Memory B cell (primary cell): ENCODE results near the gene LMAN2.

Source experiments
- ATAC-seq: fragments of 150-1000 bp; cut with Tn5 transposase; 2 replicates; pipeline ENCODE4 v1.10.0; 2021; ENCODE audit warnings: low read depth, mild to moderate bottlenecking, moderate library complexity
- DNase-seq, 2 donors: peaks; one replicate each; pipeline ENCODE4 v3.0.0; 2022; ENCODE audit warnings: low spot score in 2 of 2
- H3K27ac Mint-ChIP-seq: one replicate; pipeline ENCODE4 v1.8.0; 2022; ENCODE audit warnings: mild to moderate bottlenecking, moderate library complexity, mixed read lengths
- H3K27me3 Mint-ChIP-seq: one replicate; pipeline ENCODE4 v1.8.0; 2022; ENCODE audit warnings: mixed read lengths
- H3K36me3 Mint-ChIP-seq: one replicate; pipeline ENCODE4 v1.8.0; 2022; ENCODE audit warnings: mild to moderate bottlenecking, mixed read lengths
- H3K4me1 Mint-ChIP-seq: one replicate; pipeline ENCODE4 v1.8.0; 2022; ENCODE audit warnings: mixed read lengths
- H3K4me3 Mint-ChIP-seq: one replicate; pipeline ENCODE4 v1.8.0; 2022; ENCODE audit warnings: mild to moderate bottlenecking, moderate library complexity, mixed read lengths
- H3K9me3 Mint-ChIP-seq: one replicate; pipeline ENCODE4 v1.8.0; 2022; ENCODE audit warnings: mixed read lengths

Gene LMAN2

DNA sequence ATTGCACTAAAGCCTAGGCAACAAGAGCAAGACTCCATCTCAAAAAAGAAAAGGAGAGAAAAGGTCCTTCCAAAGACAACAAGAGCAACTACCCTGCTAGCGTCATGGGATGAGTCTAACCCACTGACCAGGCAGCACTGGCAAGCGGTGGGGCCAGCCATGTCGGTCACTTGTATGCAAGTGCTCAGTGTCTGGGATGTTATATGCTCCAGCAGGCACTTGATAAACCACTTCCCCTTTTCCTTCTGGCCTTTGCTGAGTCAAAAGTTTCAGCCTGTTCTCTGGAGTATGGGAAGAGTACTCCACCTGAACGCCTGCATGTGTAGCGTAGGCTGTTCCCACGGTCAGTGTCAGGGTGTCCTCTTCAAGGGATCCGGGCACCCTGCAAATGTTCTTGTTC is 30.6 kb downstream of the LMAN2 start:
- peak; percentile 56 for ATAC-seq
- Mint-ChIP-seq H3K9me3 (peaks cover 2% of the 10 kb centered on the region), H3K27ac (no peak overlapping the region), H3K4me3 (no peak overlapping the region), H3K27me3 (no peaks in the 10 kb centered on the region), H3K36me3 (peaks cover 10% of the 10 kb centered on the region), H3K4me1 (peaks cover 9% of the 10 kb centered on the region)
- DNase-seq = no peak

- DNase-seq = no peak
- no peak overlapping the region for H3K27ac Mint-ChIP-seq
- H3K27me3 Mint-ChIP-seq = no peaks in the 10 kb centered on the region
- peaks cover 9% of the 10 kb centered on the region for H3K4me1 Mint-ChIP-seq
- ATAC-seq = no peak
- peaks cover 10% of the 10 kb centered on the region for H3K36me3 Mint-ChIP-seq
- H3K9me3 Mint-ChIP-seq = peaks cover 2% of the 10 kb centered on the region
- no peak overlapping the region for H3K4me3 Mint-ChIP-seq
Measured at GRCh38 chr5:177319913-177320588, 31.4 kb downstream of the LMAN2 start.

GRCh38 chr5:177317959-177318377 is 33.5 kb downstream of the LMAN2 start:
- Mint-ChIP-seq H3K27ac (no peak overlapping the region), H3K9me3 (peaks cover 2% of the 10 kb centered on the region), H3K36me3 (peaks cover 6% of the 10 kb centered on the region), H3K4me3 (no peak overlapping the region), H3K27me3 (no peaks in the 10 kb centered on the region), H3K4me1 (peaks cover 10% of the 10 kb centered on the region)
- peak; percentile 69 for ATAC-seq
- DNase-seq = peak; percentile 59 to 61

DNA sequence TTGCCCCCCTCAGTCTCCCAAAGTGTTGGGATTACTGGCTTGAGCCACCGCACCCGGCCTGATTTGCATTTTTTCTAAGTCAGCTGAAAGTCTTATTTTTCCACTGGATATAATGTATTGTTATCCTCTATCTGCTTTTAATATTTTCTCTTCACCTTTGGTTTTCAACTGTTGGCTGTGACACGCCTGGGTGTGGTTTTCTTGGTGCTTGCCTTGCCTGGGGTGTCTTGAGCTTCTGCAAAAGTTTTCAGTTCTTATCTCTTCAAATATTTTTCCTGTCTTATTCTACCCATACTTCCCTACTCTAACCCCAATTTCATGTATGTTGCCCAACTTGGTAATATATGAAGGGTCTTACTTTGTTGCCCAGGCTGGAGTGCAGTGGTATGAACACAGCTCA is 35.5 kb downstream of the LMAN2 start:
- peaks cover 6% of the 10 kb centered on the region for H3K36me3 Mint-ChIP-seq
- no peaks in the 10 kb centered on the region for H3K27me3 Mint-ChIP-seq
- peaks cover 2% of the 10 kb centered on the region for H3K9me3 Mint-ChIP-seq
- no peak overlapping the region for H3K27ac Mint-ChIP-seq
- ATAC-seq = no peak
- no peak for DNase-seq
- no peak overlapping the region for H3K4me3 Mint-ChIP-seq
- H3K4me1 Mint-ChIP-seq = peaks cover 10% of the 10 kb centered on the region

DNA sequence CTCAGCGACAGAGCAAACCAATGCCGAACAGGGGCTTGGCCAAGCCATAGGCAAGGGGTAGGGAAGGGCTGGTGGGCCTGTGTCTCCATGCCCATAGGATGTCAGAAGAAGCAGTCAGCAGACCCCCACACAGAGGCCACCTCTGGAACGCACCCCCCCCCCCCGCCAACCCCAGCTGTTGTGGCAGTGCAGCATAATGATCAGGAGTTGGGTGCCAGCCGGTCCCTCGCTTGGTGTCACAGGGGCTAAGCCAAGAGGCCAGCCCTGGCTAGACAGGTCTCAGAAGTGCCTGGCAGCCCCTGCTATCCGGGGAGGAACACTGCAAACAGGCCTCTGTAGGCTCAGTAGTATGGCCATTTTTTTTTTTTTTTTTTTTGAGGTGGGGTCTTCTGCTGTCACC is 36.1 kb downstream of the LMAN2 start:
- Mint-ChIP-seq H3K4me1 (peaks cover 12% of the 10 kb centered on the region), H3K9me3 (peaks cover 2% of the 10 kb centered on the region), H3K27me3 (no peaks in the 10 kb centered on the region), H3K4me3 (no peak overlapping the region), H3K36me3 (peaks cover 6% of the 10 kb centered on the region), H3K27ac (no peak overlapping the region)
- ATAC-seq = no peak
- no peak for DNase-seq

- no peak overlapping the region for H3K4me3 Mint-ChIP-seq
- H3K9me3 Mint-ChIP-seq = no peaks in the 10 kb centered on the region
- H3K27ac Mint-ChIP-seq = no peak overlapping the region
- H3K36me3 Mint-ChIP-seq = peaks cover 4% of the 10 kb centered on the region
- DNase-seq = no peak
- no peaks in the 10 kb centered on the region for H3K27me3 Mint-ChIP-seq
- peaks cover 16% of the 10 kb centered on the region for H3K4me1 Mint-ChIP-seq
- ATAC-seq = no peak
Measured at GRCh38 chr5:177314376-177315342, 36.8 kb downstream of the LMAN2 start.

DNA sequence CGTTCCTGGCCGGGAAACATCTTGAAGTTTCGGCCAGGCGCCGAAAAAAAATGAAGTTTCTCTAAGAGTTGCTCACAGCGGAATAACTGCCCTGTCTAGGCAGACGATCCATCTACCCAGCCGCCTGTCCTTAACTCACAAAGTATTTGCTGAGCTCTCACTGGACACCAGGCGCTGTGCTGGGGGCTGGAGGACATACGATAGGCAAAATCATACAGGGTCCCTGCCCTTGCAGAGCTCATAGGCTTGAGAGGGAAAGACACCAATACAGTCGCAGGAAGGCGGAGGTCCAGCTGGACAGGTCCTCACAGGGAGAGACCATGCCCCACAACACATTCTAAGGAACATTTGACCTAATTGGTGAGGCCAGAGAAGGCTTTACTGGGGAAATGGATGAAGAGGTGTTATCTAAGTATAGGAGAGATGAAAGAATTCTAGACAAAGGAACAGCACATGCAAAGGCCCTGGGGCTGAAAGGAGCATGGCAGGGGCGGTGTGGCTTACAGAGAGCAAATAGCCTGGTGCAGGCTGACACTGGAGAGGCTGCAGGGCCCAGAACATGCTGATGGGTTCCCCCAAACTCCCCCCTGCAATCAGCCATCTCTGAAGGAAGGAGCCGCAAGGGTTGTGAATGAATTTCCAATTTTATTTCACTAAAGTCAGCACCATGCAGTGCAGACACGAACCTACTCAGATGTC is 37.8 kb downstream of the LMAN2 start:
- DNase-seq (no peak), ATAC-seq (no peak)
- Mint-ChIP-seq H3K9me3 (no peaks in the 10 kb centered on the region), H3K27ac (no peak overlapping the region), H3K36me3 (no peaks in the 10 kb centered on the region), H3K27me3 (no peaks in the 10 kb centered on the region), H3K4me1 (peaks cover 24% of the 10 kb centered on the region), H3K4me3 (no peak overlapping the region)

GRCh38 chr5:177312649-177313181 is 38.8 kb downstream of the LMAN2 start:
- H3K9me3 Mint-ChIP-seq = no peaks in the 10 kb centered on the region
- no peak overlapping the region for H3K27ac Mint-ChIP-seq
- H3K4me3 Mint-ChIP-seq = peak overlapping the region; percentile 87
- H3K4me1 Mint-ChIP-seq = peaks cover 21% of the 10 kb centered on the region
- H3K27me3 Mint-ChIP-seq = no peaks in the 10 kb centered on the region
- ATAC-seq (peak; percentile 10), DNase-seq (no peak)
- H3K36me3 Mint-ChIP-seq = no peaks in the 10 kb centered on the region

- Mint-ChIP-seq H3K27me3 (no peaks in the 10 kb centered on the region), H3K36me3 (peaks cover under 1% of the 10 kb centered on the region), H3K27ac (peak within 1 kb of the TSS; percentile 4), H3K4me3 (peak within 1 kb of the TSS; percentile 87), H3K4me1 (peaks cover 22% of the 10 kb centered on the region), H3K9me3 (no peaks in the 10 kb centered on the region)
- peak; percentile 83 to 92 for DNase-seq
- ATAC-seq = peak; percentile 87
Measured at GRCh38 chr5:177311723-177312648, 39.5 kb downstream of the LMAN2 start, which contains the start of gene MXD3. Gene MXD3, minus strand, starts transcription at chr5:177311898. Its CDS starts 68 bp downstream, at chr5:177311830.

GRCh38 chr5:177311392-177311722 is 40.1 kb downstream of the LMAN2 start:
- peaks cover 25% of the 10 kb centered on the region for H3K4me1 Mint-ChIP-seq
- no peak for DNase-seq
- H3K27ac Mint-ChIP-seq = no peak overlapping the region
- H3K36me3 Mint-ChIP-seq = peaks cover 3% of the 10 kb centered on the region
- H3K4me3 Mint-ChIP-seq = peak overlapping the region; percentile 87
- H3K9me3 Mint-ChIP-seq = no peaks in the 10 kb centered on the region
- no peaks in the 10 kb centered on the region for H3K27me3 Mint-ChIP-seq
- ATAC-seq = no peak

DNA sequence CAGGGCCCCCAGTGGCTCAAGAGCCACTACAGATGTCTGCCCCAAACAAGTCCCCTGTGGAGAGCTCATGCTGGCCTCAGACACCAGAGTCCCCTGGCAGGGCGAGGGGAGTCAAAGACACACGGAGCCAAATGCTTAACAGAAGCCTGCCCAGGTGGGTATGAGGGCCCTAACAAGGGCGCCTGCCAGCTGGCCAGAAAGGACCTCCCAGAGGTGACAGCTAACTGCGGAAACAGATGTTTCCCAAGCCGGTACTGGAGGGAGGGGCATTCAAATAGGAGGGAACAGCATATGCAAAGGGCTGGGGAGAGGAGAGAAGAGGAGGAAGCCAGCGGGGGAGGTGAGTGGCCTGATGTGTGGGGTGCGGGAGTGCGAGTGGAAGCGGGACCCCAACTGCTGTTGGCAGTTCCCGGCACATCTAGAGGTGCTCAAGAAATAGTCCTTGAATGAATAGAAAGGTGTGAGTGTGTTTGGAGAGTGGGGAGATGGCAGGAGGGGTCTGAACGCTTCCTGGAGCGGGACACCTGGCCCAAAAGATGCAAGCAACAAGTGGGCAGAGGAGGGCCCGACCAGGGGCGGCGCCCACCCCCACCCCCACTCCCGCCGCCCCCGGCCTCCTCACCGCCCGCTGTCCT is 40.6 kb downstream of the LMAN2 start:
- peaks cover 7% of the 10 kb centered on the region for H3K36me3 Mint-ChIP-seq
- peak overlapping the region; percentile 80 for H3K4me3 Mint-ChIP-seq
- H3K4me1 Mint-ChIP-seq = peaks cover 29% of the 10 kb centered on the region
- DNase-seq (peak in 1 of 2 donors; percentile 45), ATAC-seq (peak; percentile 27)
- no peaks in the 10 kb centered on the region for H3K9me3 Mint-ChIP-seq
- H3K27me3 Mint-ChIP-seq = no peaks in the 10 kb centered on the region
- peak overlapping the region; percentile 4 for H3K27ac Mint-ChIP-seq

DNA sequence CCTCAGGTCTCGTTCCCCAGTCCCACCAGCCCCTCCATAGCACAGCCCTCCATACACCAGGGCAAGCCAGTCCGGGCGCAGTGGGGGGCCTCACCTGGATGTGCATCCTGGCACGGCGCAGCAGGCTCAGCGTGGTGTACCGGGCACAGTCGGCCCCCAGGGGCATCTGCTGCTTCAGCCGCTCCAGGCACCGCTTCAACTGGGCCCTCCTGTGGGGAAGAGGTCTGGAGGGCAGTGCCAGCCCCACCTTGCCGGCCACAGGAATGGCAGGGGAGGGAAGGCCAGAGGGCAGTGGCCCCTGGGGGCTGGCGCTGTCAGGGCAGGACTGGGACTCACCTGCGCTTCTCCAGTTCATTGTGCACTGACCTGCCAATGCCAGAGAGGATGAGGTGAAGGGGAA is 41.1 kb downstream of the LMAN2 start:
- ATAC-seq (no peak), DNase-seq (no peak)
- Mint-ChIP-seq H3K27me3 (no peaks in the 10 kb centered on the region), H3K36me3 (peaks cover 7% of the 10 kb centered on the region), H3K27ac (no peak overlapping the region), H3K4me3 (no peak overlapping the region), H3K4me1 (peaks cover 34% of the 10 kb centered on the region), H3K9me3 (no peaks in the 10 kb centered on the region)
